NCI-H128 (cell line): ENCODE data around the gene RUNX2.
"Not testable (repeated sequence)": the region's sequence is repeated elsewhere in the genome, so short reads cannot be mapped to it uniquely, and the experiment has no call there.

Source experiments
- DNase-seq: peaks from one replicate; lab custom pipeline; 2025; ENCODE audit not compliant: unreplicated experiment; lab: John Stamatoyannopoulos, UW

The RUNX2 gene

DNA sequence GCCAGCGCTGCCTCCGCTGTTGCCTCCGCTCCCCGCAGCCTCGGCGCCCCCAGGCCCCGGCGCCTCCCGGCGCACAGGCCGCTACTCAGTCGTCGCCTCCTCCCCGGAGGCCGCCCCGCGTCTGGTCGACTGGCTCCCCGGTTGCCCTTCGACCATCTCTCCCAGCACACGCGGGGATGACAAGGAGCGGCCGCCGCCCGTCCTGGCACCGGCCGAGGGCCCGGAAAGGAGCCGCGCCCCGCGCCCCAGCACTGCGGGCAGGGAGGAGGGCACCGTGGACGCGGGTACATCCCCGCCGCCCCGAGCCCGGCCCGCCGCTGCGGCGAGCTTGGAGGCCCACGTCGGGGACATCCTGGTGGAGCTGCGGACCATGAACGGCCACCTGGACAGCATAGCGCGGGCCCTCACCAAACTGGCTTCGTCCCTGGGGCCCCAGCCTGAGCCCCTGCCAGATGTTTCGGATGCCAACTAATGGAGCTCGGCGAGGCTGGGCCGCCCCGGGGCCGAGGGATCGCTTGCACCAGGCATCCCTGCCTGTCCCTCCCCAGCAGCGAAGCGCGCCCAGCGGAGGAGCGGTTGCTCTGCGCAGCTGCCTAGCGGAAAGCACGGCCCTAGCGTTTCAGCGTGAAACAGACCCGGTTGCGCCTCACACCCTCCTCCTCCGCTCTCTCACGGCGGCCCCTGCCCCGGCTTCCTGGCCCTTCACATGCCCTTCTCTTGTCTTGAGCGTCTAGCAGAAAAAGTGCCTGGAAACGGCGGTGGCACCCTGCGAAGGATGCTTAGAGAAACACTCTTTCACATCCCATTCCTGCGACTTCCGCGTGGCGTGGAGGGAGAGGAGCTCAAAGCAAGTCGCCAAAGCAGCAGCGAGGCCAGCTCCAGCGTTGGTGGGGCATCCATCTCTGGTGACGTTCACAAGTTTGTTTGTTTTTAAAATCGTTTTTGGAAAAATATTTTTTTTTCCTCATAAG, 335.4 kb downstream of the RUNX2 start:
- DNase-seq = no peak

DNA sequence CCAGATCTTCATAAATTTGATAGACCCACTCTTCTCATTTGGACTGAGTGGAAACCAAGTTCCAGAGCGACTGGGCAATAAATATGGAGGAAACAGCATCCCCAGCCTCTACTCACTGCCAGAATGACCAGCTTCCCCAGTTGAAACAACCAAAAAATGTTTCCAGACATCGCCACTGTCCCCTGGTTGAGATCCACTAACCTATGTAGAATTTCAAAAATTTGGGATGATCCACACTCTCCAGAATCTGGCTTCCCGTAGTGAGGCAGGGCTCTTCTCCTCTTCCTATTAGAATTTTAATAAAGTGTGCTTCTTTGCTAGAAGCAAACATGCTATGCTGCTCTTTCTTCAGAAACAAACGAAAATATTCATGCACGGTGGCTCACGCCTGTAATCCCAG, 336.6 kb downstream of the RUNX2 start:
- no peak for DNase-seq

DNA sequence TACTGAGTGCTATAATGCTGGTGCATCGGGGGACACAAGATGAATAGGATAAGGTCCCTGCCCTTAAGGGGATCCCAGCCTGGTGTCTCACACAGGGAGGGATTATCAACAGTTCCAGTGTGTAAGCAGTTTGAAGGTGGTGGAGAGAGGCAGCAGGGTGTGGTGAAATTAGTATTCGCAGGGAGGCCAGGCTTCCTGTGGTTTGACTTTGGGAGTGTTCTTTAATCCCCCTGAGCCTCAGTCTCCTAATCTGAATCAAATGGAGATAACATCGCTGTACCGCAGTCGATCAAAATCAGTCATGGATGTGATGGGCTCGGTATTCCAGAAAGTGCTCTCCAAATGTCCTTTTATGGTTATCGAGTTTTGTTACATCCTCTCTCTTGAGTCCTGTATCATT, 337.7 kb downstream of the RUNX2 start:
- no peak for DNase-seq

DNA sequence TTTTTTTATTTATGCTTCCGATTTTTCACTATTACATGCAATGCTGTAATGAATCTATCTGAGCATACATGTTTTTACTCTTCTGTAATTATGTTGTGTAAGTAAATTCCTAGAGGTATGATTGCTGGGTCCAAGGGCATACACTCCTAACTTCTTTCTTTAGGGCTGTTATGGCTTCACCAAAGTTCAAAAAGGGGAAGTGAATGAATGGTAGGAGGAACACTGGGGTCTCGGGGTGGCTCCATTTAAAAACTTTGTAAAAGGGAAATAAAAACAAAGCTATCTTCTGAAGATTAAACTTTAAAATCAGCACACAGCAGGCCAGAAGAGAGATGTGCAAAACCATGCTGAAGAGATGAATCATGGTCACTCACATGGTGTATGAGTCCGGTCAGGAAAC, 338.7 kb downstream of the RUNX2 start:
- no peak for DNase-seq

DNA sequence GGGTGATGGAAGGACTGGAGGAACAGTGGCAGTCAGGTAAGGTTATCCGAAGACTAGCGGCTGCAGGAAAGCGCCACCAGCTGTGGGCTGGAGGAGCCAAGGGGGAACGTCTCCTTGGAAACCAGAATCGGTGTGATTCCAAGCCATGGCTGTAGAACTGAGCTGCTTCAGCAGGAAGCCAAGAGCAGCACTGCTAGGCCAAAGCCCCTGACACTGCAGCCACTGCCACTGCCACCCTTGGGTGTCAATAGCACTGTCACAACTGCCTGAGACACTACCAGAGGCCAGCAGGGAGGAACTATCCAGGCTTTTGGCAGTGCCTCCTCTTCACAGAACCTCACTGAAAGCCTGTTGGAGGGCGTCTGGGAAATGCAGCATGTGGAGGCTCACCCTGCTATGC, 339.2 kb downstream of the RUNX2 start:
- no peak for DNase-seq

DNA sequence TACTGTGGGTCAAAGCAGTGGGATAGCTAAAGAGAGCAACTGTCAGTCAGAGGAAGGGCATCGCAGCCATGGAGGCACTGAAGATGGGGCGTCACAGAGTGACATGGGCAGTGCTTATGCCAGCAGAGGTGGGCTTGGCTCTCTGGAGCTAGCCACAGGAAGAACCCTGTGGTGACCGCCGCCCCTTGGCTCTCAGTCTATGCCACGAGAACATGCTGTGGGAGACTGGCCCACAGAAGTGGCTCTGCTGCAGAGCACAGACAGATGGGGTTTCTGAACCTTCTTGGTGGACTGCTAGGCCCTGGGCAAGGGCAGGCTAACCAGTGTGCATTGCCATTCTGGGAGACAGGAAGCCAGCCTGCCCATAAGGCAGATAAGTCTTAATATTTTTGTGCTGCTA, 339.6 kb downstream of the RUNX2 start:
- DNase-seq = no peak

DNA sequence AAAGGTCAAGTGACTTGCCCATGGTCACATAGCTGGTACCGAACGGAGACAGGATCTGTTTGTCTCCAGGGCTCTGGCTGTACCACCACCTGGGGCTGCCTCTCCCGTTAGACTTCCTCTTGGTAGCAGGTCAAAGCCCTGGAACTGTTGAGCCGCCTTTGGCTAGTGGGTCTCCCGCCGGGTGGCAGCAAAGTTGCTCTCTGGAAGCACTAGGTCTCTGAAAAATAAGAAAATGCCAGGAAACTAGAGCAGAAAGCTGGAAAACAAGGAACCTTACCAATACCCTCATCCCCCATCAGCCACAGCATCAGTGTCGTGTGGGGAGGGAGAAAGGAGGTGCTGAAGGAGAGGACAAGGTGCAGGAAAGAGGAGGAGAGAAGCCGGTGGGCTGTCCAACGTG, 340.6 kb downstream of the RUNX2 start:
- no peak for DNase-seq

DNA sequence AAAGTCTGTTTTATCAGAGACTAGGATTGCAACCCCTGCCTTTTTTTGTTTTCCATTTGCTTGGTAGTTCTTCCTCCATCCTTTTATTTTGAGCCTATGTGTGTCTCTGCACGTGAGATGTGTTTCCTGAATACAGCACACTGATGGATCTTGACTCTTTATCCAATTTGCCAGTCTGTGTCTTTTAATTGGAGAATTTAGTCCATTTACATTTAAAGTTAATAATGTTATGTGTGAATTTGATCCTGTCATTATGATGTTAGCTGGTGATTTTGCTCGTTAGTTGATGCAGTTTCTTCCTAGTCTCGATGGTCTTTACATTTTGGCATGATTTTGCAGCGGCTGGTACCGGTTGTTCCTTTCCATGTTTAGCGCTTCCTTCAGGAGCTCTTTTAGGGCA, 345.0 kb downstream of the RUNX2 start:
- DNase-seq = not testable (repeated sequence)

DNA sequence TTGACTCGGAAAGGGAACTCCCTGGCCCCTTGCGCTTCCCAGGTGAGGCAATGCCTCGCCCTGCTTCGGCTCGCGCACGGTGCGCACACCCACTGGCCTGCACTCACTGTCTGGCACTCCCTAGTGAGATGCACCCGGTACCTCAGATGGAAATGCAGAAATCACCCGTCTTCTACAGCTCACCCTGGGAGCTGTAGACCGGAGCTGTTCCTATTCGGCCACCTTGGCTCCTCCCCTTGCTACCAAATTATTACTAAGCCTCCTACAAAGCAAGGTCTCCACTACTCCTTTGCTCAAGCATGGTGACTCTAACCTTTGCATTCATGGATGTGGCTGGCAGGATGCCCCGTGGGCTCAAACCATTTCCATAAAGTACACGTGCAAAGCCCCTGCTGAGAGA, 347.0 kb downstream of the RUNX2 start:
- not testable (repeated sequence) for DNase-seq

DNA sequence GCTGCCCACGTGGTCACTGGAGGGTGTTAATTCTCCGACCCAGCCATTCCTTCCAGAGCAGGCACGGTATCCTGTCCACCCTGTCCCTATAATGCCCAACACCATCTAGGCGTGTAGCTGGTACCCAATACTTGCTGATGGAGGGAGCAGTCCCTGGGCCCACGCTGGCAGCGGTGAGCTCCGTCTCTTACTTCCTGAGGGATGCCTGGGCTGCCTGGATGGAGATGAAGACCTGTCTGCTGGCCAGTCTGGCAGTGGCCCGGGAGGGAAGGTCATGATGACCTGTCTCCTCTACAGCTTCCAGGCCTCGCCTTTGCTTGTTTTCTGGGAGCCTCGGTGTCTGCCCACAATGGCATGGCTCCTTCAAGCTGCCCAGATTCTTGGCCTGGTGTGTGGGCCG, 347.5 kb downstream of the RUNX2 start:
- no peak for DNase-seq

DNA sequence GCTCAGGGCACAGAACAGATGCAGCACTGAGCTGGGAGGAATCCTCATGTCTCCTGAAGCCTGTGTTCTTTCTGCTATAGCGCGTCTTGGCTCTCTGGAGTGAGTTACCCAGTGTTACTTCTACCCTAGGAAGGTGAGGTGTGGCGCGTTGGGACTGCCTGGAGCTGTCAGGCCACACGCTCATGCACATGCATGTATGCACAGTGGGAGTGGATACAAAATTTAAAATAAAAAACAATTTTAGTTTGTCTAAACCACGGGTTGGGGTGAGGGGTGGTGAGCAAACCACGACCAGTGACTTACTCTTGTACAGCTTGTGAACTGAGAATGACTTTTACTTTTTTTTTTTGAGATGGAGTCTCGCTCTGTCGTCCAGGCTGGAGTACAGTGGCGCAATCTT, 348.2 kb downstream of the RUNX2 start:
- no peak for DNase-seq

DNA sequence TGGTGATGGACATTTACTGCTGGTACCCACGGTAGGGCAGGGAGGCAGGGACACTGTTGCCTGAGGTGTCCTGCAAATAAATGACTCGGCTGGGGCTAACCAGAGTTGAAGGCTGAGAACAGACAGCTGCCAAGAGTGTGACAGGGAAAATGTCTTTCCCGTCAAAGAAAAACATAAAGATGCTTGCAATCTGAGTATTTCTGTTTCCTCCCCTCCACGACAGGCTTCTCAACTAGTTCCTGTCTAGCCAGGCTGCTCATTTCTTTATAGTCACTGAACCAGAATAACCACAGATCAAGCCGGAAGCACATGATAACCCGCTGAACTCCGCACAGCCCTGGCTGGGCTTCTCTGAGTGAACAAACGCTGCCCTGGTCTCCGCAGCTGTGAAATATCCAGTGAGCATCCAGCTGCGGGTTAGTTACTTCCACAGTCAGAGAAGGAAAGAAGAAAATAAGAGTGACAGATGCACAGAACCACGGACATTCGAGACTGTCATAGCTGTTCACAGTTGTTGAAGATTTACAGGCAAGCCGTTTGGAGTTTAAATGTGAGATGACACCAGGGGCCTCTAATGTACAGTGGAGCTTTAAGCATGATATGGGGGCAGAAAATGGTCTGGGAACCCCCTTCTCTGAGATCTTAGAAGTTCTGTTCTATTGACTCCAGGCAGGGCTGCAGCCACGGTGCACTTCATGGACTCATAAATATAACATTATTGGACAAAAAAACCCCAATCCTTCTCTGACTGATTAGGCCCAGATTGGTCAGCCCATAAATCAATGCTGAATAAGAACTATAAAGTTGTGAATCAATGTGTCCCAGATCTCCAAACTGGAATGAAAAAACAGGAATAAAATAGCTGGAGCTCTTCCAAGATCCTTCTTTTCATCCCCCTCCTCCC, 349.5 kb downstream of the RUNX2 start:
- no peak for DNase-seq

DNA sequence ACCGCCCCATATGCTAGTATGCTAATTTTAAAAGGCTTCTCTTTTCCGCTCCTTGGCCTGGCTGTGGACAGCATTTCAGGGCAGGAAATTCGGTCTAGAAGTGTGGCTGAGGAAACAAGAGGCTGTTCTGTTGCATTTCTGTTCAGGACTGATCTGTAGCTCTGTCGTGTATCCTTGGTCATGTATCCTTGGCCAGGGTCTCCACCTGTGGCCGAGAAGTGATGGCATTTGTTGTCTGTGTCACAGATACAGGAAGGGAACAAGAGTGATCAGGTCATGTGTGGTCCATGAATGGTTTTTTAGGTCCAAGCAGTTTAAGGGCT, 350.1 kb downstream of the RUNX2 start:
- DNase-seq = no peak

DNA sequence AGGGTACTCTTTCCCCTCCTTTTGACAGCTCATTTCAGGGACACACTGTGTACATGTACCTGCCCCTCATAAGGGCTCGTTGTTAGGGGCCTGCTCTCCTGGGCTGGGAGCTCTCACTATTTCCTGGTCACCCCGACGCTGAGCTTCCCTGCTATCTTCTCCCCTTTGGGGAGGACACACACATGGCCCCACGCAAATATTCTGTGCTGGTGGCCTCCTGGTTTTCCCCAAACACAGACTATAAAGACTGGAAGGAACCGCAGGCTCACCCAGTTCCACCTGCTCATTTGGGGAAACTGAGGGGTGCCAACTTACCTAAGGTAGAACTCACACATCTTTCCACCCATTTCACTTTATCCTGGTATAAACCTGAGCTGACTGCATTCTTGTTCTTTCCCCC, 351.0 kb downstream of the RUNX2 start:
- DNase-seq = no peak

DNA sequence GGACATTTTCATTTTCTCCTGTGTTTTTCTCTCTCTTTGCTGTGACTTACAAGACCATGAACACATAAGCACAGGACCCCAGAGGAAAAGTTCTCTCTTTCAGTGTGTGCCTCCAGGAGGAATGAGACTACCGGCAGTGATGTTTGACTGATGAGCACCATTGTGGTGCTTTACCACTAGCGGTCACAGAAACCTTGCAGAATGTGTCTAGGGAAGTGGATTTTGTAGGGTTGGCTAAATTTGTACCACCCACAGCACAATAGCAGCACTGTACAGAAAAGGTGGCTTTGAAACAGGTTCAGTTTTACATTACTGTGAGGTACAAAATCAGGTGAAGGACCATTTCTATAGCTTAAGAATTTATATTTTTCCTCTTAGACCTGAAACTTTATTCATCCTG, 351.5 kb downstream of the RUNX2 start:
- no peak for DNase-seq

DNA sequence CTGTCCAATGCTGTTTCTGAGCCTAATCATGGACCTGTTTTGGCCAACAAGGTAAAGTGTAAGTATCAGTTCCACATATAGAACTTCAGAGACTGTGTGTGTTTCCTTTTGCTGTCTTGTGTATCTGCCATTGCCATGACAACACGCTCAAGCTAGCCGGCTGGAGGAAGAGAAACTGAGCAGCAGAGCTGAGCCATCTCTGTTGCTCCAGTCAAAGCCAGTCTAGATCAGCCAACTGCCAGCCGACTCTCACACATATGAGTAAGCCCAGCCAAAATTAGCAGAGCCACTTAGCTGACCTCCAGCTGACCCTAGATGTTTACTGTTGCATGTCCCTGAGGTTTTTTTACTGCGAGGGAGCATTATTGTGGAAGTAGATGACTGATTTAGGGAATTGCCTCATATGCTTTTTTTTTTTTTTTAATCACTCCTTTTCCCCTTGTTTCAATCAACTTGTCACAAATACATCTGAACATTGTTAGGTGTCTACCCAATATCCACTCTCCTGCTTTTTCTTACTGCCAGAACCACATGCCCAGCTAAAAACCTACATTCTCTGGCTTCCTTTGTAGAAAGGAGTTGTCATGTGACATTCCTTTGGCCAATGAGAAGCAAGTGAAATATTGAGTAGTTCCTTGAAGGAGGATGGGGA, 353.9 kb downstream of the RUNX2 start:
- DNase-seq = no peak

DNA sequence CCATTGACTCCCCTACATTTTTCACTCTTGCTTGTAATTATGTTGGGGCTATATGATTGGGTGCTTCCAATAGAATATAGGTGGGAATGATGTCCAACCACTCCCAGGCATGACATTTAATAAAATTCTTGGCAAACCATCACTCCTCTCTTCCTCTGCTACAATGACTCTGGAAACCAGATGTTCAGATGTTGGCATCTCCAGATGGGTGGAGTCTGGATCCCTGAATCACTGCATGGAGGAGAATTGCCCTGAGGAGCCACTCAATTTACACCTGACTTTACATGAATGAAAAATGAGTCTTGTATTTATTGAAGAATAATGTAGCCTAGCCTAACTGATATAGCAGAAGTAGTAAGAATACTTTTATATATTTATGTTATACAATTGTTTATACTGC, 356.3 kb downstream of the RUNX2 start:
- DNase-seq = no peak

DNA sequence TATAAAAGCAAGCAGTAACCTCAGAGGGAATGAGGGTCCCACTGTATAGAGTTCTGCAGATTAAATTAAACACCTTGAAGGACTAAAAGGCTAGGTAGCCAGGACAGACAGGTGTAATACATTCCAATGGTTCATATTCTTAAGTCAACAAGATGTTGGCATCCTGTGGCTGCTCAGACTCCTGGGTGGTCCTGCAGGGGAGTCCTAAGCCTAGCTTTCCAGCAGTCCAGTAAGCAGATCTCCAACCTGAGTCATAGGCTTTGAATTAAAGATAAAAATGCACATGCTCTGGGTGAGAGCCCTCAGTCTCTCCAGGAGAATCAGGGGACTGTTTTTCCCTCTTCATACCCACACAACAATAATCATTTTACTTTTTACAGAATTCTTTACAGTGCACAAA, 356.9 kb downstream of the RUNX2 start:
- DNase-seq = no peak

DNA sequence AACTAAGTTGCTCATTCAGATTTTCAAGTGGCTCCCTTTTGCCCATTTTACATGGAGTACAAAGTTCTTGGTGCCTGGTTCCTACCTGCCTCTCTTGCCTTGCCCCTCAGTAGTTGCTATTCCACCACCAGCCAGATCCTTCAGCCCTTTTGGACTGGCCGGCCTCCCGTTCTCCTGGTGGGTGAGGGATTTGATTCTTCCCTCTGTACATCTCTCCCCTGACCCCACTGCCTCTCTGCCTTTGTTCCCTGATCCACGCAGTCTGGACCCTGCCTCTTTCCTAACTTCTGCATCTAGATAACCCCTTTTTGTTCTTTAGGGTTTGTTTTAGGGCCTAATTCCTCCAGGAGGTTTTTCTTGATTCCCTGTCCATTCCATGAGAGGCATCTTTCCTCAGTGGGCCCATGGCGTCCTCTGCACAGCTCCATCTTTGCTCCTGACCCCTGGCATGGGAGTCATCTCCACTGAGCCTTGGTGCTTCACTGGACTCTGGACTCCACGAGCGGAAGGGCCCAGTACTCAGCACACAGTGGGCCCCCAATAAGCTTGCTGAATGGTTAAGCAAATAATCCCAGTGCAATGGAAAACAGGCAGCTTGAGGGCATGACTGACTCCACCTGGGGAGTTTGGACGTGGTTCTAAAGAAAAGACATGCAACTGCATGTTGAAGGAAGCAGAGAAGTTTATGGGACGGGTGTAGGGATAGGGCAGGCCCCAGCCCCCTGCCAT, 358.9 kb downstream of the RUNX2 start:
- DNase-seq = no peak

DNA sequence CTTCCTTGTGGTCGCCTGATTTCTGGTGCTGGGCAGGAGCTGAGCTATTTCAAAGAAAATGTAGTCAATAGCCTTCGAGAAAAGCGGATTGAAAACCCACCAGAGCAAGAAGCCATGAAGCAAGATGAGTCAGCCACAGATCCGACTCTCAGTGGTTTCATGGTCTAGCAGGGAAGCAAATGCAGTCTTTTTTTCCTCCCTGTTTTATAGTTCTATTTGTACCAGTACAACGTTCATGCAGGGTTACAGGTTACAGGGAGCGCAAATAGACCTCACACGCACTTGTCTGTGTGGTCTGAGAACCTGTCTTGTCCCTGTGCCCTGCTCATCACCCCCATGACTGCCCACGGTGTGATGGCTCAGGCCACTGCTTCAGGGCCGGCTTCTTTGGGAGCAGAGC, 359.4 kb downstream of the RUNX2 start:
- no peak for DNase-seq

DNA sequence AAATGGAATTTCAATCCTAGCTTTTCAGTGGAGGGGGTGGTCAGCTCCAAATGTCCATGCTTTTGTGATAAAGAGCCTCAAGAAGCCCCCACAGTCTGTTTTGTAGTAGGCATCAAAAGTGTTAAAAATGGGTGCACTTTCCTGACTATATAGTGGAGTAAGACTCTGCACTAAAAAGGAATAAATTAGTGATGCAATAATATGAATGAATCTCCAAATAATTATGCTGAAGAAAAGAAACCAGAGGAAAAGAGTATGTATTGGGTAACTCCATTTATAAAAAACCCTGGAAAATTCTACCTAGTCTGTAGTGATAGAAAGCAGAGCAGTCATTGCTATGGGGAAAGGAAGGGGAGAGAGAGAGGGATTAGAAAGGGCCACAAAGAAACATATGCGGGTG, 360.1 kb downstream of the RUNX2 start:
- no peak for DNase-seq
